Calu3 (cell line): ENCODE measurements around the gene C5orf46. TPM values are rescaled to one million over a fixed set of nuclear protein-coding genes. Genes with fewer than 3 reads are reported as not detected.
A peak's percentile ranks its signal among the peaks of the same experiment; 100 is the strongest.
"Not testable (repeated sequence)": the region's sequence is repeated elsewhere in the genome, so short reads cannot be mapped to it uniquely, and the experiment has no call there.

ENCODE experiments used
- BruUV-seq: library from RNA; stranded (reverse); fragments of 400-500 nt; replicated peaks from 2 replicates; lab custom pipeline; 2021; lab: Mats Ljungman, UMichigan
- CTCF ChIA-PET: fragments of 300-600 bp; sonication (Branson Sonifier 250); formaldehyde crosslinking; loops from one replicate; lab custom pipeline; 2022; ENCODE audit warnings: antibody characterized with exemption; lab: Charles Lee
- DNase-seq: peaks from one replicate; pipeline ENCODE4 v3.0.0; 2022
- H3K27ac Mint-ChIP-seq: one replicate; pipeline ENCODE4 v1.8.0; 2022; ENCODE audit warnings: mixed read lengths; ENCODE audit not compliant: unreplicated experiment
- H3K27me3 Mint-ChIP-seq: one replicate; pipeline ENCODE4 v1.8.0; 2022; ENCODE audit warnings: mixed read lengths; ENCODE audit not compliant: unreplicated experiment
- H3K36me3 Mint-ChIP-seq: one replicate; pipeline ENCODE4 v1.8.0; 2022; ENCODE audit warnings: mild to moderate bottlenecking, moderate library complexity, mixed read lengths; ENCODE audit not compliant: insufficient read depth, unreplicated experiment
- H3K4me1 Mint-ChIP-seq: one replicate; pipeline ENCODE4 v1.8.0; 2022; ENCODE audit warnings: mild to moderate bottlenecking, low read depth, mixed read lengths; ENCODE audit not compliant: unreplicated experiment
- H3K4me3 Mint-ChIP-seq: one replicate; pipeline ENCODE4 v1.8.0; 2022; ENCODE audit warnings: mild to moderate bottlenecking, low read depth, moderate library complexity, mixed read lengths; ENCODE audit not compliant: unreplicated experiment
- H3K9me3 Mint-ChIP-seq: one replicate; pipeline ENCODE4 v1.8.0; 2022; ENCODE audit warnings: low read depth, mixed read lengths; ENCODE audit not compliant: unreplicated experiment
- CTCF ChIP-seq: fragments of 200-600 bp; IDR thresholded peaks from one replicate; pipeline ENCODE4 v1.8.0; 2022; ENCODE audit warnings: antibody characterized with exemption; ENCODE audit not compliant: unreplicated experiment
- intact Hi-C: fragments of 100-400 bp; cut with micrococcal nuclease; formaldehyde crosslinking; loops from one replicate; pipeline ENCODE4 v1.10.0; 2022; ENCODE audit not compliant: unreplicated experiment
- total RNA-seq: library from RNA; stranded (reverse); gene quantifications from 2 replicates; pipeline ENCODE4 v1.2.3, GENCODE V29; 2022

Gene C5orf46
- total RNA-seq, 1 experiment from 2014 or later: 0.97 TPM

GRCh38 chr5:147878066-147878759 lies 28.1 kb downstream of the C5orf46 start, which contains the start of gene SCGB3A2:
TSS of gene SCGB3A2 (plus strand) at chr5:147878711. CDS start at chr5:147878804, 93 bp downstream.
- no peaks in the 10 kb centered on the region for H3K36me3 Mint-ChIP-seq

GRCh38 chr5:147876626-147877025 lies 29.7 kb downstream of the C5orf46 start:
- no peak overlapping the region for H3K27ac Mint-ChIP-seq
- no TSS peak for BruUV-seq
- H3K9me3 Mint-ChIP-seq: peaks cover 5% of the 10 kb centered on the region
- intact Hi-C loops: no loop called here
- H3K4me1 Mint-ChIP-seq: peaks cover 18% of the 10 kb centered on the region
- H3K4me3 Mint-ChIP-seq: no peak overlapping the region
- no peaks in the 10 kb centered on the region for H3K27me3 Mint-ChIP-seq
- CTCF ChIA-PET: no interaction called here
- no peak for TF ChIP-seq CTCF
- no peaks in the 10 kb centered on the region for H3K36me3 Mint-ChIP-seq
- peak; percentile 9 for DNase-seq

More at GRCh38 chr5:147878066-147878759, 28.1 kb downstream of the C5orf46 start, which contains the start of gene SCGB3A2:
- H3K4me1 Mint-ChIP-seq: peaks cover 26% of the 10 kb centered on the region
- DNase-seq: no peak
- no peak within 1 kb of the TSS for H3K4me3 Mint-ChIP-seq
- H3K9me3 Mint-ChIP-seq: peaks cover 3% of the 10 kb centered on the region
- CTCF ChIA-PET: no interaction called here
- intact Hi-C loops: no loop called here
- H3K27me3 Mint-ChIP-seq: no peaks in the 10 kb centered on the region
- TF ChIP-seq CTCF: no peak
- no TSS peak for BruUV-seq
- H3K27ac Mint-ChIP-seq: no peak within 1 kb of the TSS

- Mint-ChIP-seq H3K9me3 (peaks cover 5% of the 10 kb centered on the region), H3K27me3 (no peaks in the 10 kb centered on the region), H3K4me3 (no peak overlapping the region), H3K4me1 (peaks cover 18% of the 10 kb centered on the region), H3K36me3 (no peaks in the 10 kb centered on the region), H3K27ac (no peak overlapping the region)
- BruUV-seq: no TSS peak
- no peak for DNase-seq
- CTCF ChIA-PET: no interaction called here
- intact Hi-C loops: no loop called here
- TF ChIP-seq CTCF: no peak
These were observed 30.2 kb downstream of the C5orf46 start for GRCh38 chr5:147876141-147876540.

- Mint-ChIP-seq H3K36me3 (no peaks in the 10 kb centered on the region), H3K4me1 (peaks cover 18% of the 10 kb centered on the region), H3K9me3 (peaks cover 5% of the 10 kb centered on the region), H3K4me3 (no peak overlapping the region), H3K27me3 (no peaks in the 10 kb centered on the region), H3K27ac (no peak overlapping the region)
- intact Hi-C loops: no loop called here
- no peak for DNase-seq
- CTCF ChIA-PET: no interaction called here
- BruUV-seq: no TSS peak
- TF ChIP-seq CTCF: no peak
These were observed 31.4 kb downstream of the C5orf46 start for GRCh38 chr5:147874910-147875367.

GRCh38 chr5:147874118-147874875 lies 32.0 kb downstream of the C5orf46 start:
- H3K36me3 Mint-ChIP-seq, H3K27ac Mint-ChIP-seq, BruUV-seq, H3K4me3 Mint-ChIP-seq, DNase-seq, intact Hi-C loops, CTCF ChIA-PET, H3K27me3 Mint-ChIP-seq, H3K9me3 Mint-ChIP-seq: not testable (repeated sequence)
- peaks cover 18% of the 10 kb centered on the region for H3K4me1 Mint-ChIP-seq

GRCh38 chr5:147872744-147873435 lies 33.4 kb downstream of the C5orf46 start:
- intact Hi-C loops, H3K27ac Mint-ChIP-seq, DNase-seq, BruUV-seq, H3K9me3 Mint-ChIP-seq, CTCF ChIA-PET, H3K36me3 Mint-ChIP-seq, H3K27me3 Mint-ChIP-seq, H3K4me3 Mint-ChIP-seq: not testable (repeated sequence)
- H3K4me1 Mint-ChIP-seq: peaks cover 18% of the 10 kb centered on the region
